ENCODE results near the gene PLA2G4A. TPM values are rescaled to one million over a fixed set of nuclear protein-coding genes. Genes with fewer than 3 reads are reported as not detected.

PLA2G4A gene
- total RNA-seq, 1 donor from 2014 or later: 27.1 TPM

GRCh38 chr1:186997877-186998276, 169.1 kb downstream of the PLA2G4A start:
- Mint-ChIP-seq H3K9me3 (no peaks in the 10 kb centered on the region), H3K27ac (no peak overlapping the region), H3K27me3 (ENCODE audit: low read depth) (no peaks in the 10 kb centered on the region), H3K36me3 (ENCODE audit: low read depth) (no peaks in the 10 kb centered on the region), H3K4me1 (ENCODE audit: low read depth) (no peaks in the 10 kb centered on the region), H3K4me3 (ENCODE audit: low read depth) (no peak overlapping the region)
- intact Hi-C loops (cut with micrococcal nuclease): no loop called here
- DNase-seq (ENCODE audit: low spot score): no peak

- Mint-ChIP-seq H3K36me3 (ENCODE audit: low read depth) (no peaks in the 10 kb centered on the region), H3K9me3 (no peaks in the 10 kb centered on the region), H3K4me3 (ENCODE audit: low read depth) (no peak overlapping the region), H3K27me3 (ENCODE audit: low read depth) (no peaks in the 10 kb centered on the region), H3K27ac (no peak overlapping the region), H3K4me1 (ENCODE audit: low read depth) (no peaks in the 10 kb centered on the region)
- intact Hi-C loops (cut with micrococcal nuclease): no loop called here
- no peak for DNase-seq (ENCODE audit: low spot score)
Measured at GRCh38 chr1:186999506-186999905, 170.8 kb downstream of the PLA2G4A start.

- H3K36me3 Mint-ChIP-seq (ENCODE audit: low read depth): no peaks in the 10 kb centered on the region
- H3K27ac Mint-ChIP-seq: no peak overlapping the region
- no peak overlapping the region for H3K4me3 Mint-ChIP-seq (ENCODE audit: low read depth)
- no peak for DNase-seq (ENCODE audit: low spot score)
- H3K27me3 Mint-ChIP-seq (ENCODE audit: low read depth): no peaks in the 10 kb centered on the region
- intact Hi-C loops (cut with micrococcal nuclease): no loop called here
- no peaks in the 10 kb centered on the region for H3K4me1 Mint-ChIP-seq (ENCODE audit: low read depth)
- H3K9me3 Mint-ChIP-seq: no peaks in the 10 kb centered on the region
Measured at GRCh38 chr1:187001198-187001889, 172.6 kb downstream of the PLA2G4A start.

- Mint-ChIP-seq H3K4me1 (ENCODE audit: low read depth) (no peaks in the 10 kb centered on the region), H3K36me3 (ENCODE audit: low read depth) (no peaks in the 10 kb centered on the region), H3K27me3 (ENCODE audit: low read depth) (no peaks in the 10 kb centered on the region), H3K27ac (no peak overlapping the region), H3K4me3 (ENCODE audit: low read depth) (no peak overlapping the region), H3K9me3 (peaks cover 10% of the 10 kb centered on the region)
- intact Hi-C loops (cut with micrococcal nuclease): no loop called here
- DNase-seq (ENCODE audit: low spot score): no peak
Measured at GRCh38 chr1:187003353-187003752, 174.6 kb downstream of the PLA2G4A start.

- H3K4me1 Mint-ChIP-seq (ENCODE audit: low read depth): peaks cover 6% of the 10 kb centered on the region
- no peak overlapping the region for H3K4me3 Mint-ChIP-seq (ENCODE audit: low read depth)
- peaks cover 30% of the 10 kb centered on the region for H3K9me3 Mint-ChIP-seq
- H3K27ac Mint-ChIP-seq: no peak overlapping the region
- H3K36me3 Mint-ChIP-seq (ENCODE audit: low read depth): peaks cover 8% of the 10 kb centered on the region
- intact Hi-C loops (cut with micrococcal nuclease): no loop called here
- no peaks in the 10 kb centered on the region for H3K27me3 Mint-ChIP-seq (ENCODE audit: low read depth)
- DNase-seq (ENCODE audit: low spot score): no peak
Measured at GRCh38 chr1:187006896-187007295, 178.1 kb downstream of the PLA2G4A start.

- peaks cover 30% of the 10 kb centered on the region for H3K9me3 Mint-ChIP-seq
- no peak overlapping the region for H3K27ac Mint-ChIP-seq
- peaks cover 8% of the 10 kb centered on the region for H3K36me3 Mint-ChIP-seq (ENCODE audit: low read depth)
- intact Hi-C loops (cut with micrococcal nuclease): no loop called here
- peaks cover 6% of the 10 kb centered on the region for H3K4me1 Mint-ChIP-seq (ENCODE audit: low read depth)
- H3K4me3 Mint-ChIP-seq (ENCODE audit: low read depth): no peak overlapping the region
- DNase-seq (ENCODE audit: low spot score): no peak
- H3K27me3 Mint-ChIP-seq (ENCODE audit: low read depth): no peaks in the 10 kb centered on the region
Measured at GRCh38 chr1:187009320-187009719, 180.6 kb downstream of the PLA2G4A start.

GRCh38 chr1:187010571-187011309, 182.0 kb downstream of the PLA2G4A start:
- no peak for DNase-seq (ENCODE audit: low spot score)
- H3K4me1 Mint-ChIP-seq (ENCODE audit: low read depth): peaks cover 6% of the 10 kb centered on the region
- H3K9me3 Mint-ChIP-seq: peaks cover 30% of the 10 kb centered on the region
- peaks cover 8% of the 10 kb centered on the region for H3K36me3 Mint-ChIP-seq (ENCODE audit: low read depth)
- peak overlapping the region; percentile 25 for H3K27ac Mint-ChIP-seq
- H3K4me3 Mint-ChIP-seq (ENCODE audit: low read depth): no peak overlapping the region
- no peaks in the 10 kb centered on the region for H3K27me3 Mint-ChIP-seq (ENCODE audit: low read depth)
- intact Hi-C loops (cut with micrococcal nuclease): loop anchor here (2.0 kb wide), 1 partner anchor 16 kb away; no protein-coding TSS in a partner anchor

GRCh38 chr1:187013582-187014200, 184.9 kb downstream of the PLA2G4A start:
- no peak overlapping the region for H3K27ac Mint-ChIP-seq
- no peaks in the 10 kb centered on the region for H3K27me3 Mint-ChIP-seq (ENCODE audit: low read depth)
- H3K36me3 Mint-ChIP-seq (ENCODE audit: low read depth): peaks cover 8% of the 10 kb centered on the region
- intact Hi-C loops (cut with micrococcal nuclease): no loop called here
- H3K4me3 Mint-ChIP-seq (ENCODE audit: low read depth): no peak overlapping the region
- H3K9me3 Mint-ChIP-seq: peaks cover 16% of the 10 kb centered on the region
- H3K4me1 Mint-ChIP-seq (ENCODE audit: low read depth): peaks cover 6% of the 10 kb centered on the region
- DNase-seq (ENCODE audit: low spot score): no peak

- no peaks in the 10 kb centered on the region for H3K27me3 Mint-ChIP-seq (ENCODE audit: low read depth)
- no peak overlapping the region for H3K27ac Mint-ChIP-seq
- H3K4me1 Mint-ChIP-seq (ENCODE audit: low read depth): no peaks in the 10 kb centered on the region
- H3K9me3 Mint-ChIP-seq: no peaks in the 10 kb centered on the region
- intact Hi-C loops (cut with micrococcal nuclease): no loop called here
- no peaks in the 10 kb centered on the region for H3K36me3 Mint-ChIP-seq (ENCODE audit: low read depth)
- DNase-seq (ENCODE audit: low spot score): no peak
- H3K4me3 Mint-ChIP-seq (ENCODE audit: low read depth): no peak overlapping the region
Measured at GRCh38 chr1:187018291-187018690, 189.5 kb downstream of the PLA2G4A start.

GRCh38 chr1:187027253-187027652, 198.5 kb downstream of the PLA2G4A start:
- no peaks in the 10 kb centered on the region for H3K36me3 Mint-ChIP-seq (ENCODE audit: low read depth)
- no peaks in the 10 kb centered on the region for H3K4me1 Mint-ChIP-seq (ENCODE audit: low read depth)
- H3K27ac Mint-ChIP-seq: no peak overlapping the region
- H3K4me3 Mint-ChIP-seq (ENCODE audit: low read depth): no peak overlapping the region
- intact Hi-C loops (cut with micrococcal nuclease): no loop called here
- no peaks in the 10 kb centered on the region for H3K27me3 Mint-ChIP-seq (ENCODE audit: low read depth)
- no peak for DNase-seq (ENCODE audit: low spot score)
- no peaks in the 10 kb centered on the region for H3K9me3 Mint-ChIP-seq

- H3K4me3 Mint-ChIP-seq (ENCODE audit: low read depth): no peak overlapping the region
- H3K27ac Mint-ChIP-seq: no peak overlapping the region
- H3K36me3 Mint-ChIP-seq (ENCODE audit: low read depth): no peaks in the 10 kb centered on the region
- no peaks in the 10 kb centered on the region for H3K9me3 Mint-ChIP-seq
- no peaks in the 10 kb centered on the region for H3K27me3 Mint-ChIP-seq (ENCODE audit: low read depth)
- H3K4me1 Mint-ChIP-seq (ENCODE audit: low read depth): no peaks in the 10 kb centered on the region
- intact Hi-C loops (cut with micrococcal nuclease): no loop called here
- no peak for DNase-seq (ENCODE audit: low spot score)
Measured at GRCh38 chr1:187032316-187032981, 203.7 kb downstream of the PLA2G4A start.

- no peak overlapping the region for H3K4me3 Mint-ChIP-seq (ENCODE audit: low read depth)
- H3K27ac Mint-ChIP-seq: no peak overlapping the region
- intact Hi-C loops (cut with micrococcal nuclease): no loop called here
- no peaks in the 10 kb centered on the region for H3K27me3 Mint-ChIP-seq (ENCODE audit: low read depth)
- H3K36me3 Mint-ChIP-seq (ENCODE audit: low read depth): no peaks in the 10 kb centered on the region
- H3K9me3 Mint-ChIP-seq: peaks cover 4% of the 10 kb centered on the region
- H3K4me1 Mint-ChIP-seq (ENCODE audit: low read depth): no peaks in the 10 kb centered on the region
- no peak for DNase-seq (ENCODE audit: low spot score)
Measured at GRCh38 chr1:187032982-187033692, 204.4 kb downstream of the PLA2G4A start.
